CD4-positive, alpha-beta T cell treated with Interleukin-17A for 4 hours (primary cell): ENCODE measurements around the gene GZMM.
"Not testable (repeated sequence)": the region's sequence is repeated elsewhere in the genome, so short reads cannot be mapped to it uniquely, and the experiment has no call there.

Experiments
- DNase-seq: peaks from one replicate; pipeline ENCODE4 v3.0.0-alpha.2; 2020; ENCODE audit warnings: mixed read lengths

GZMM gene

DNA sequence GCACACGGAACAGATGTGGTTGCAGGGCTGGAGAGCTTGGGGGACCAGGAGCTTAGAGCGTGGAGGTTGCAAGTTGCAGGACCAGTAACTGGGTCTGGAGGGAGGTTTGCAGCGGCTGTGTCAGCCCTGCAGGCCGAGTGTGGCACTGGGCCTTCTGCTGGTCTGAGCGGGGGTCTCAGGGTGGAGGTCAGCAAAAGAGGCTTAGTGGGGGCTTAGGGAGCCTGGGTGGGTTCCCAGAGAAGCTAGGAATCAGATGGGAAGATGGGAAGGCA, 40.1 kb downstream of the GZMM start:
- no peak for DNase-seq

GRCh38 chr19:584240-585001, 40.6 kb downstream of the GZMM start:
- peak; percentile 75 for DNase-seq

DNA sequence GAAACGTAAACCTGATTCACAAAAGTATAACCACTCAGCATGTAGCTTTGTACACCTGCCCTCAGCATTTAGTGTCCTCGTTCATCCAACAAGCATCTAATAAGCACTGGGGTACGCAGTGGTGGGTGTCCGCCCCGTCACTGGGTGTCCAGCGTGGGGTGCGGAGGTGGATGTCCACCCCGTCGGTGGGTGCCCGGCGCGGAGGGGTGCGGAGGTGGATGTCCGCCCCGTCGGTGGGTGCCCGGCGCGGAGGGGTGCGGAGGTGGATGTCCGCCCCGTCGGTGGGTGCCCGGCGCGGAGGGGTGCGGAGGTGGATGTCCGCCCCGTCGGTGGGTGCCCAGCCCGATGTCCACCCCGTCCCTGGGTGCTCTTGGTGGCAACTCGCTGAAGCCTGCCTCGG, 41.3 kb downstream of the GZMM start:
- not testable (repeated sequence) for DNase-seq

- DNase-seq, result no peak
Measured at GRCh38 chr19:585551-586110, 41.8 kb downstream of the GZMM start.

DNA sequence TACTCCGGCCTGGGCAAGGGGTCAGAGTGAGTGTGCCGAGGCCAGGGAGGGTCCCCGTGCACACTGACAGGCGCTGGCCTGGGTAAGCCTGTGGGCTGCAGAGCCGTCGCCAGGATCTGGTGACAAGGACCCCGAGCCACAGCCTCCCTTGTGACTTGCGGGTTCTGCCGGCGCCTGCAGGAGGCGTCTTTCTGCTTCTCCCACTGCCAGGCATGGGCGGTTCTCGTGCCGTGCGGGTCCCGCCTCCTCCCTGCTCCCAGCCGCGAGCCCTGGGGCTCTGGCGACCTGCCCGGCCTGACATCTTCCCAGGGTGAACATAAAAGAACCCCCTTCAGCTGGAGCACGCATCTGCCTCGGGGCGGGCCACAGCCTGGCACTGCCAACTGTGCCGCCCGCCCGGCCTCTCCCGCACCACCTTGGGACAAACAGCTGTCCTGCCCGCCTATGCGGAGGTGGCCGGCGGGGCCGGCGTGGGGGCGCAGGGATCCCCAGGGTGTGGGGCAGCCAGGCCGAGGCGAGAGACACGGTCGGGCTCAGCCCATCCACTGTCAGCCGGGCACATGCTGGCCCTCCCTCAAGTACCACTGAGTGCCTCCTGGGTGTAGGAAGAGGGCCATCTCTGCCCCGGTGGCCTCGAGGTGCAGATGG, 44.4 kb downstream of the GZMM start:
- DNase-seq, result peak; percentile 74

DNA sequence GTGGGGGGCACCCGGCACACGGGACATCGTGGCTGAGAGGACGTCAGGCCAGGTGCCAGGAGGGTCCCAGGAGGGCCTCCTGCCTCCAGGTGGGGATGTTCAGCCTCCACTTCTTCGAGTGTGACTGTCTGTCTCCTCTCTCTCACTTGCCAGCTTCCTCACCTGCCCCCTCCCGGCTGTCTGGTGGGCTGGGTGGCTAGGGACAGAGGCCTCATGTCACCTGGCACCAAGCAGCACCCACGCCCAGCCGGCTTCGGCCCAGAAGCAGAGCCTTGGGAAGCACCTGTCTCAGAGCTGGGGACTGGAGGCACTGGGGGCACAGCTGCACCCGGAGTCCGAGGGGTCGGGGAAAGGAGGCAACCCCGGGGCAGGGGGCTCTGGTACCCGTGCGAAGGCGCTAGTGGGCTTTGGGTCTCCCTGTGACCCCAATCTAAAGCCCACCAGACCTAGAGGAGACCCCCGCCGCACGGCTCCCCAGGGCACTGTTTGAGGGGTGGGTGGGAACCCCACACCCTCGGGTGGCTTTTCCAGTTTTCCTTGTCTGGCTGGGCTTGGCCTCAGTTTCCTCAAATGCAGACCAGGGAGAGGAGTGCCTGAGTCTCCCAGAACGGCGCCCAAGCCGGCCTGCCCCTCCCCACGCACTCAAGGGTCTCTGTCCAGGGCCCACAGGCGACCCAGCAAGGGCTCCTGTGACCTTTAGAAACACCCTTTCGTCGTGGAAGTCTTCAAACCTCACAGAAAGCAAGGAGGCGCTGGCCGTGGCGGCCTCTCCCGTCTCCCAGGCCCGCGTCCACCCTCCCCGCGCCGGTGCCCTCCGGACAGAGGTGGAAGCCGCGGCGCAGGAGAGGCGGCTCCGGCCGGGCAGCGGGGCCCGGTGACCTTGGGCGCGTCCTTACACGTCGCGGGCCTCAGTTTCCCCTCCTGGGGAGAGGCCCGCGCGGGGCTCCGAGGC, 45.2 kb downstream of the GZMM start:
- DNase-seq, result no peak

DNA sequence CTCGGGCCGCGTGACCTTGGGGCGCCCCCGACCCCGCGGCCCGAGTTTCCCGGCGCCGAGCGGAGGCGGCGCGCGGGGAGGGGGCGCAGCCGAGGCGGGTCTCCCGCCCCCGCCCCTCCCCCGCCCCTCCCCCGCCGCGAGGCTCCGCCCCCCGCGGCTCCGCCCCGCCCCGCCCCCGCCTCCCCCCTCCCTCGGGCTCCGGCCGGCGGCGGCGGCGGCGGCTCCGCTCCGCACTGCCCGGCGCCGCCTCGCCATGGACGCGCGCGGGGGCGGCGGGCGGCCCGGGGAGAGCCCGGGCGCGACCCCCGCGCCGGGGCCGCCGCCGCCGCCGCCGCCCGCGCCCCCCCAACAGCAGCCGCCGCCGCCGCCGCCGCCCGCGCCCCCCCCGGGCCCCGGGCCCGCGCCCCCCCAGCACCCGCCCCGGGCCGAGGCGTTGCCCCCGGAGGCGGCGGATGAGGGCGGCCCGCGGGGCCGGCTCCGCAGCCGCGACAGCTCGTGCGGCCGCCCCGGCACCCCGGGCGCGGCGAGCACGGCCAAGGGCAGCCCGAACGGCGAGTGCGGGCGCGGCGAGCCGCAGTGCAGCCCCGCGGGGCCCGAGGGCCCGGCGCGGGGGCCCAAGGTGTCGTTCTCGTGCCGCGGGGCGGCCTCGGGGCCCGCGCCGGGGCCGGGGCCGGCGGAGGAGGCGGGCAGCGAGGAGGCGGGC, 46.0 kb downstream of the GZMM start, which contains the start of gene HCN2:
Gene HCN2 (plus strand): TSS at position 189 of the 703 bp plus-strand sequence. CDS start 65 bp downstream, at position 254.
- no peak for DNase-seq

DNA sequence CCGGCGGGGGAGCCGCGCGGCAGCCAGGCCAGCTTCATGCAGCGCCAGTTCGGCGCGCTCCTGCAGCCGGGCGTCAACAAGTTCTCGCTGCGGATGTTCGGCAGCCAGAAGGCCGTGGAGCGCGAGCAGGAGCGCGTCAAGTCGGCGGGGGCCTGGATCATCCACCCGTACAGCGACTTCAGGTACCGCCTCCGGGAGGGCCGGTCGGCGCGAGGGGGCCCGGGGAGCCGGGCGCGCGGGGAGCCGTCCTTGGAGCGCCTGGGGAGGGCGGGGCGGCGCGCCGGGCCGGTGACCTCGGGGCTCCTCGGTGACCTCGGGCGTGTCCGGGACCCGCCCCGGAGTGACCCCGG, 46.5 kb downstream of the GZMM start:
- peak; percentile 47 for DNase-seq

DNA sequence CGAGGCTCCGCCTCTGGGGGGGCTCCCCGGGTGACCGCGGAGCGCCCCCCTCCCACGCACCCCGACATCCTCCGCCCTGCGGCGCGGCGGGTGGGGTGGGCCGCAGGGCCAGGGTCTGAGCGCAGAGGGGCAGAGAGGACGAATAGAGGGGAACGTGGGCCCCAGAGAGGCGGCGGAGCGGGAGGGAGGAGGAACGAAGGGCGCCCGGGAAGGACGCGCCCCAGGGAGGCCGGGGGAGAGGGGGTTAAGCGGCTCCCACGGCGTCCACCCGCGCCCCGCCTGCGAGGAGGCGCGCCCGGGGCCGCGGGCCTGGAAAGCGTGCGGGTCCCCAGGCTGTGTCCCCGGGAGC, 46.9 kb downstream of the GZMM start:
- DNase-seq, result no peak

- DNase-seq, result no peak
Measured at GRCh38 chr19:591099-591958, 47.5 kb downstream of the GZMM start.

- DNase-seq, result no peak
Measured at GRCh38 chr19:592101-592500, 48.2 kb downstream of the GZMM start.

DNA sequence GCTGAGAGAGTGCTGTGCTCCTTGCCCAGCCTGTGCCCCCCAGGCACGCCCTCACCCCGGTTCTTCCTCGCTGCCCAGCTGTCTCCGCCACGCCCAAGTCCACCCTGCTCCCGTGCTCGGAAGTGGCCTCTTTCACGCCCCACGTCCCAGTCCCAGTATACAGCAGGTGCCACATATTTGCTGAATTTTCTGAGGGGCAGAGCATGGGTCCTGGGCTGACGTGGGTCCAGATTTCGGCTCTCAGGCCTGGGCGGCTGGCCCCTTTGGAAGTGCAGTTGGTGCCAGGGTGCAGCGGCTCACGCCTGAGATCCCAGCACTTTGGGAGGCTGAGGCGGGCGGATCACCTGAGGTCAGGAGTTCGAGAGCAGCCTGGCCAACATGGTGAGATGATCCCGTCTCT, 49.2 kb downstream of the GZMM start:
- DNase-seq, result no peak

- no peak for DNase-seq
Measured at GRCh38 chr19:593505-593904, 49.7 kb downstream of the GZMM start.

GRCh38 chr19:594265-594870, 50.5 kb downstream of the GZMM start:
- no peak for DNase-seq

DNA sequence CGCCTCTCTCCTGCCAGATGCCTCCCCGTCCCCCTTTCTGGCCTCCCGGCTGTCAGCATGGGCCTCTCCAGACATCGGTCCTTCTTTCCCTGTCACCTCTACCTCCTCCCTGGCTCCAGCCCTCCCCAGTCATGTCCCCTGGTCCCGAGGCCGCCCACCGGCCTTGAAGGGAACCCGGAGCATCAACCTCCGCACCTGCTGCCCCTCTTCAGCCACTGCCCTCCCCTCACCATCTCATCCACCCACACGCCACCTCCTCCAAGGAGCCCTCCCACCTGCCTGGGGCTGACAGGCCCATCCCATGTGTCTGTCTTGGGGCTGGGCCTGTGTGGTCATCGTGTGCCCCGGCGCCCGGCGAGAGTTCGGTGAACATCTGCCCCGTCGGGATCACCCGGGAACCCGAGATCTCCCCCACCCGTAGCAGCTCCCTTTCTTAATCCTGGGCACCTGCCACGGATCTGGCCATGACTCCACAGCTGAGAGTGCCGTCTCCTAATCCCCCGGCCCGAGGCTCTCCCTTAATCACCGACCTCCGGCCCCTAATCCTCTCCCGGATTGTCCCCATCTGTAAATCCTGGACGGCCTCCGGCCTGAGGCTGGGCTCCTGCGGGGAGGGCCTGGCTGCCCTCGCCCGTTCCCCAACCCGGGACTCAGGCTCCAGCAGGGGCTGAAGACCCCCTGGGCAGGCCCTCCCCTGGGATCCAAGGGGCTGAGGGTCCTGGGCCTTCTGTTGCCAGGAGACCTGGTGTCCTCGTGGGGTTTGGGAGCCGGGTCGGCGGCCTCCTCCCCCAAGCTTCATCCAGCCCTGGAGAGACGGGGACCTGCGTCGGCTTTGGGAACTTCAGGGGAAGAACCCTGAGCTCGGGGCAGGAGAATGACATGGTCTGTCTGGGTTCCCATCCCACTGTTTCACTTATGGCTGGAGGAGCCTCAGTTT, 51.7 kb downstream of the GZMM start:
- no peak for DNase-seq

- no peak for DNase-seq
Measured at GRCh38 chr19:596263-596655, 52.4 kb downstream of the GZMM start.

- DNase-seq, result no peak
Measured at GRCh38 chr19:597406-598315, 53.8 kb downstream of the GZMM start.
